HG03439 (cell line): Measurements from ENCODE around the gene ARHGAP22.

Experiments used
- ATAC-seq: cut with Tn5 transposase; IDR thresholded peaks from one replicate; pipeline ENCODE4 v1.9.1; 2021; ENCODE audit warnings: mild to moderate bottlenecking, moderate library complexity; ENCODE audit not compliant: unreplicated experiment

ARHGAP22 gene

GRCh38 chr10:48455392-48456151 lies 149.3 kb downstream of the ARHGAP22 start:
- no peak for ATAC-seq

GRCh38 chr10:48455055-48455391 lies 149.8 kb downstream of the ARHGAP22 start:
- no peak for ATAC-seq

GRCh38 chr10:48454302-48455054 lies 150.4 kb downstream of the ARHGAP22 start:
- ATAC-seq = no peak

GRCh38 chr10:48453451-48454301 lies 151.2 kb downstream of the ARHGAP22 start:
- ATAC-seq = no peak

- no peak for ATAC-seq
These were observed 151.9 kb downstream of the ARHGAP22 start for GRCh38 chr10:48452879-48453412.

- no peak for ATAC-seq
These were observed 152.6 kb downstream of the ARHGAP22 start for GRCh38 chr10:48451969-48452878.

GRCh38 chr10:48450741-48451466 lies 154.0 kb downstream of the ARHGAP22 start:
- no peak for ATAC-seq

- no peak for ATAC-seq
These were observed 154.6 kb downstream of the ARHGAP22 start for GRCh38 chr10:48450233-48450740.

- ATAC-seq = no peak
These were observed 155.2 kb downstream of the ARHGAP22 start for GRCh38 chr10:48449501-48450232.

GRCh38 chr10:48448796-48449195 lies 156.1 kb downstream of the ARHGAP22 start:
- no peak for ATAC-seq

- ATAC-seq = no peak
These were observed 157.3 kb downstream of the ARHGAP22 start for GRCh38 chr10:48447356-48448215.

- no peak for ATAC-seq
These were observed 158.1 kb downstream of the ARHGAP22 start for GRCh38 chr10:48446785-48447184.

GRCh38 chr10:48445932-48446331 lies 158.9 kb downstream of the ARHGAP22 start:
- no peak for ATAC-seq

- no peak for ATAC-seq
These were observed 159.7 kb downstream of the ARHGAP22 start for GRCh38 chr10:48444861-48445841.

- ATAC-seq = no peak
These were observed 160.6 kb downstream of the ARHGAP22 start for GRCh38 chr10:48444266-48444665.

GRCh38 chr10:48442809-48443177 lies 162.1 kb downstream of the ARHGAP22 start:
- ATAC-seq = no peak
